IPS-20b (cell line): Measurements from ENCODE around the gene RPSA.
"Not testable (repeated sequence)": the region's sequence is repeated elsewhere in the genome, so short reads cannot be mapped to it uniquely, and the experiment has no call there.

Experiments
- H3K27ac ChIP-seq: one replicate; pipeline ENCODE4 v1.5.1; 2013; ENCODE audit warnings: low read length
- H3K27me3 ChIP-seq: 2 replicates; pipeline ENCODE4 v1.6.1; 2013; ENCODE audit warnings: mild to moderate bottlenecking, low read length, inconsistent platforms; ENCODE audit not compliant: insufficient read depth
- H3K36me3 ChIP-seq: 2 replicates; pipeline ENCODE4 v1.6.1; 2013; ENCODE audit warnings: low read depth, mild to moderate bottlenecking, inconsistent platforms, low read length, moderate library complexity; ENCODE audit not compliant: insufficient read depth
- H3K4me1 ChIP-seq: 2 replicates; pipeline ENCODE4 v1.6.1; 2013; ENCODE audit warnings: mild to moderate bottlenecking, control low read depth, inconsistent platforms, low read length, moderate library complexity; ENCODE audit not compliant: insufficient read depth
- H3K4me3 ChIP-seq: 2 replicates; pipeline ENCODE4 v1.5.1; 2013; ENCODE audit warnings: mild to moderate bottlenecking, low read length, inconsistent platforms
- H3K9ac ChIP-seq: 2 replicates; pipeline ENCODE4 v1.6.1; 2013; ENCODE audit warnings: low read depth, mild to moderate bottlenecking, inconsistent platforms, low read length, moderate library complexity
- H3K9me3 ChIP-seq: 2 replicates; pipeline ENCODE4 v1.6.1; 2013; ENCODE audit warnings: mild to moderate bottlenecking, low read depth, low read length, inconsistent platforms; ENCODE audit not compliant: insufficient read depth

Gene RPSA

DNA sequence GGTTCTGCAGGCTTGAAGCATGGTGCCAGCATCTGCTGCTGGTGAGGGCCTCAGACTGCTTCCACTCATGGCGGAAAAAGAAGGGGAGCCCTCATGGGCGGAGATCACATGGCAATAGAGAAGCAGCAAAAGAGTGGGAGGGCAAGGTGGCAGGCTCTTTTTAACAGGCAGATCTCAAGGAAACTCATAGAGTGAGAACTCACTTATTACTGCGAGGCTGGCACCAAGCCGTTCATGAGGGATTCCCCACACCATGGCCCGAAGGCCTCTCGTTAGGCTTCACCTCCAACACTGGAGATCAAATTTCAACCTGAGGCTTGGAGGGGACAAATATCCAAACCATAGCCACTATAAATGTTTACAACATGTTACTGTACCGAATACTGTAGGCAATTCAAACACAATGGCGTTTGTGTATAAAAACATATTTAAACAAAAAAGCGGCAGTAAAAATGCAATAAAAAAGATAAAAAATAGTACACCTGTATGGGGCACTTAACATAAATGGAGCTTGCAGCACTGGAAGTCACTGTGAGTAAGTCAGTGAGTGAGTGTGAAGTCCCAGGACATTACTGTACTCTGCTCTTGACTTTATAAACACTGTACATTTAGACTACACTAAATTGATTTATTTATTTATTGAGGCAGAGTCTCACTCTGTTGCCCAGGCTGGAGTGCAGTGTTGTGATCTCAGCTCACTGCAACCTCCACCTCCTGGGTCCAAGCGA lies 42.1 kb downstream of the RPSA start:
- Histone ChIP-seq H3K4me3 (no peak overlapping the region), H3K27ac (no peak overlapping the region)

DNA sequence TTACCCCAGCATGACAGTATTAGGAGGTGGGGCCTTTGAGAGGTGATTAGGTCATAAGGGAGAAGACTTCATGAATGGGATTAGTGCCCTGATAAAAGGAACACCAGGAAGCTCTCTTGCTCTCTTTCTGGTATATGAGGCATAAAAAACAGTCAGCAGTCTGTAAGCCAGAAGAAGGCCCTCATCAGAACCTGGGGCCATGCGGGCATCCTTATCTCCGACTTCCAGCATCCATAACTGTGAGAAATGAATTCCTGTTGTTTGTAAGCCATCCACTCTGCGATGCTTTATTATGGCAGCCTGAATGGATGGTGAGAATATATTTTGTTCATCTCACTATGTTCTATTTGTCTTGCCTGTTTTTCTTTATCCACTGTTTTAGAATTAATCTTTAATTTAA lies 43.3 kb downstream of the RPSA start:
- Histone ChIP-seq H3K9me3 (no peaks in the 10 kb centered on the region), H3K9ac (no peak overlapping the region), H3K27ac (no peak overlapping the region), H3K27me3 (no peaks in the 10 kb centered on the region), H3K4me3 (no peak overlapping the region), H3K4me1 (no peaks in the 10 kb centered on the region), H3K36me3 (no peaks in the 10 kb centered on the region)

More for the DNA sequence above, 42.1 kb downstream of the RPSA start:
- Histone ChIP-seq H3K27me3 (no peaks in the 10 kb centered on the region), H3K36me3 (no peaks in the 10 kb centered on the region), H3K9me3 (no peaks in the 10 kb centered on the region), H3K4me1 (no peaks in the 10 kb centered on the region), H3K9ac (no peak overlapping the region)

DNA sequence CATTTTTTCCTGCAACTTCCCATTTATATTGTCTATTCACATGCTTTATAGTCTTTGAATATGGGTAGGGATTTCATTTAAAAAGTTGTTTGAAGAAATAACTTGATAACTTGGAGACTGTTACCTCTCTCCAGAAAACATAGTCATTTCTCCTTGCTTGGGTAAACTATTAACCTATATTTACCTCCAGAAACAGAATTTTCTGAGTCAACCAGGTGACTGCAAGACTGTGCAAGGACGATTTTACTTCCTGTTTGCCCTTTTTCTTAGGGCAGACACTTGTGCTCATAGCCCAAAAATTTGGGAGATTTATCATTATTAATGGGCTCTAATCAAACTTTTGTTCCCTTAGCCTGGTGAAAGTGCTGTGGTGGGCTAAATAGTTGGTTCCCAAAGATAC lies 46.6 kb downstream of the RPSA start:
- Histone ChIP-seq H3K27me3 (no peaks in the 10 kb centered on the region), H3K4me3 (no peak overlapping the region), H3K9me3 (no peaks in the 10 kb centered on the region), H3K36me3 (no peaks in the 10 kb centered on the region), H3K27ac (no peak overlapping the region), H3K4me1 (no peaks in the 10 kb centered on the region), H3K9ac (no peak overlapping the region)

DNA sequence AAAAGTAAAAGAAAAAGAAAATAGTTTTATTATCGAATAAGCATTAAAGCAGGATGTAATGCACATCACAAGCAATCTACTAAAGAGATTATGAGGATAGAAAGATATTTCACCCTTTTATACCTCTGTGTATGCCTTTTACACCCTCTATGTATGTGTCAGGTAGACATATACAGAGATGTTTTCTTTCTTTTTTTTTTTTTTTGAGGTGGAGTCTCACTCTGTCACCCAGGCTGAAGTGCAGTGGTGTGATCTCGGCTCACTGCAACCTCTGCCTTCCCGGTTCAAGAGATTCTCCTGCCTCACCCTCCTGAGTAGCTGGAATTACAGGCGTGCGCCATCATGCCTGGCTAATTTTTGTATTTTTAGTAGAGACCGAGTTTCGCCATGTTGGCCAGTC lies 47.4 kb downstream of the RPSA start:
- not testable (repeated sequence) for H3K27ac ChIP-seq, H3K9ac ChIP-seq, H3K4me3 ChIP-seq, H3K9me3 ChIP-seq, H3K27me3 ChIP-seq, H3K4me1 ChIP-seq, H3K36me3 ChIP-seq

DNA sequence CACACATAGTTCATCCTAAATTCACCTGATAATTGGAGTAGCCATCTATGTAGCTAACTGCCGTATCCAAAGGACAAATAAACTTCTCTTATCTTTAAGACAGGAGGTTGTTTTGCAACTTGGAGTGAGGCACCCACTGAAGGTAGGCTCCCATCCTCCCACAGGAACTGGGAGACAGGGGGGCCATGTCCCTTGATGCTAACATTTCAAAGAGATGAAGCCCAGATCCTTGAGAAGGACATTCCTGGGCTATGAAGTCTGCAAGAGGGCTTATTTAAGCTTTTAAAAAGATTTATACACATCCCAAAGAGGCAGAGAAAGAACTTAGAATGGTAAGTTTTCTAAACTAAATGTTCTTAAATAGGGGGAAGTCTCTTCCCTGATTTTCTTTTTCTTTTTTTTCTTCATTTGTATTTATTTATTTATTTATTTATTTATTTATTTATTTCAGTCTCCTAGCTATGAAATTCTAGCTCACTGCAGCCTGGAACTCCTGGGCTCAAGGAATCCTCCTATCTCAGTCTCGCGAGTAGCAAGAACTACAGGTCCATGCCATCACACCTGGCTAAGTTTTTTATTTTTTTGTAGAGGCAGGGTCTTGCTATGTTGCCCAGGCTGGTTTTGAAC lies 48.2 kb downstream of the RPSA start:
- Histone ChIP-seq H3K9ac (no peak overlapping the region), H3K36me3 (no peaks in the 10 kb centered on the region), H3K9me3 (no peaks in the 10 kb centered on the region), H3K27ac (no peak overlapping the region), H3K27me3 (no peaks in the 10 kb centered on the region), H3K4me3 (no peak overlapping the region), H3K4me1 (no peaks in the 10 kb centered on the region)

DNA sequence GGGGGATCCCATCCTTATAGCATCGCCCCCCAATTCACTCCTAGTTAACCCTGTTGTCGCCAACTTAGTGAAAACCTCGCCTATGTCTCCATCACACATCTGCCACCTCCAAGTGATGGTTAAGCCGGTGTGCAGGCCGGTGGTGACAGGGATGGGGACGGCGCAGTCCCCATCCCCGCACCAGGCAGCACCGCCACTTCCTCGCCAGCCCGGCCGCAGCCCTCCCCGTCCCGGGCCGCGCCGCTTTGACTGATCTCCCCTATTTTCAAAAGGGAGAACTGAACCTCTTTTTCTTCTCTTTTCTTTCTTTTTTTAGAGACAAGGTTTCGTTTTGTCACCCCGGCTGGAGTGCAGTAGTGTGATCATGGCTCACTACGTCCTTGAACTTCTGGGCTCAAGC lies 49.6 kb downstream of the RPSA start:
- H3K27me3 ChIP-seq: no peaks in the 10 kb centered on the region
- no peak overlapping the region for H3K27ac ChIP-seq
- no peak overlapping the region for H3K9ac ChIP-seq
- H3K36me3 ChIP-seq: no peaks in the 10 kb centered on the region
- no peaks in the 10 kb centered on the region for H3K9me3 ChIP-seq
- H3K4me3 ChIP-seq: no peak overlapping the region
- no peaks in the 10 kb centered on the region for H3K4me1 ChIP-seq

DNA sequence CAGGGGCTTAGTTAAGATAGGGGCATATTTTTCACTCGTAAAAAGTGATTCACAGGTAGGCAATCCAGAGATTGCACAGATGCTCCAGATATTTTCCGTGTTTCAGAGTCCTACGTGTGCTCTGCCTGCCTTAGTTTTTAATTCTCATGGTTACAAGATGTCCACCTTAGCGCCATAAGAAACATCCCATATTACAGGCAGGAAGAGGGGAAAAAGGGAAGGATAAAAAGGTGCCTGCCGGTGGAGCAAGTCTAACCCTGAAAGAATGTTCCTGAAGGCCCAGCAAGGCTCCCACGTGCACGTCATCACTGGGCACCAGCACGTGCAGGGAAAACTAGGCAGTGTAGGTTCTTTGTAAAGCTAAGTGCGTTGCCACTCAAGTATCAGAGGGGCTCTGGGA lies 50.8 kb downstream of the RPSA start:
- H3K9ac ChIP-seq: no peak overlapping the region
- no peak overlapping the region for H3K4me3 ChIP-seq
- H3K36me3 ChIP-seq: no peaks in the 10 kb centered on the region
- H3K9me3 ChIP-seq: no peaks in the 10 kb centered on the region
- H3K27me3 ChIP-seq: no peaks in the 10 kb centered on the region
- H3K27ac ChIP-seq: no peak overlapping the region
- H3K4me1 ChIP-seq: no peaks in the 10 kb centered on the region

DNA sequence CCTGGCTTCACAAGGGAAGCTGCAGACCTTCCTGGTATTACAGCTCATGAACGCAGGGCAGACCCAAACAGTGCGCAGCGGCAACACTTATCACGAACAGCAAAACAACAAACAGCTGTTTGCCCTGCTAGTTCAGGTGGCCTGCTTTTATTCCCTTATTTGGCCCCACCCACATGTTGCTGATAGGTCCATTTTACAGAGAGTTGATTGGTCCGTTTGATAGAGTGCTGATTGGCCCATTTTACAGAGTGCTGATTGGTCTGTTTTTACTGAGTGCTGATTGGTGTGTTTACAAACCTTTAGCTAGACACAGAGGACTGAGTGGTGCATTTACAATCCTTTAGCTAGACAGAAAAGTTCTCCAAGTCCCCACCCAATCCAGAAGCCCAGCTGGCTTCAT lies 52.1 kb downstream of the RPSA start:
- not testable (repeated sequence) for H3K9me3 ChIP-seq, H3K27me3 ChIP-seq, H3K36me3 ChIP-seq, H3K4me3 ChIP-seq, H3K9ac ChIP-seq, H3K4me1 ChIP-seq, H3K27ac ChIP-seq

DNA sequence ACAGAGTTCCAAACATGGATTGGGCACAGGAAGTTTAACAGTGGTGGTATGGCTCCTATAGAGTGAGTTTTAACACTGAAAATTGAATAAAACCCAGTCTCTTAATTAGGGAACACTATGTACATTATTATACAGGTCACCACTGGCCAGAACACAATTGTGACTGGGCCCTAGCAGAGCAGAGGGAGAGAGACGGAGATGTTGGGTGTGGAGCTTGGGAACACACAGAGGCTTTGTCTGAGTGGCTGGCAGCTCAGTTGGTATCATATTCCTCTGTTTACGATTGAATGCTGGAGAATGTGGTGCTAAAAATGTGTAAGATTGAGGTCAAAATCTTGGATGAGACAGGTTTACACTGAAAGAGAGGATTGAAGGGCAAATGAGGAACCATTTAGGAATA lies 54.2 kb downstream of the RPSA start:
- Histone ChIP-seq H3K9me3 (no peaks in the 10 kb centered on the region), H3K36me3 (no peaks in the 10 kb centered on the region), H3K4me1 (no peaks in the 10 kb centered on the region), H3K27me3 (no peaks in the 10 kb centered on the region), H3K9ac (no peak overlapping the region), H3K27ac (no peak overlapping the region), H3K4me3 (no peak overlapping the region)
